RKO (cell line): Measurements from ENCODE around the gene FCHSD2.
A peak's percentile ranks its signal among the peaks of the same experiment; 100 is the strongest.

Source experiments
- DNase-seq: peaks from one replicate; pipeline ENCODE4 v3.0.0-alpha.2; 2016; ENCODE audit warnings: low spot score

Gene FCHSD2

DNA sequence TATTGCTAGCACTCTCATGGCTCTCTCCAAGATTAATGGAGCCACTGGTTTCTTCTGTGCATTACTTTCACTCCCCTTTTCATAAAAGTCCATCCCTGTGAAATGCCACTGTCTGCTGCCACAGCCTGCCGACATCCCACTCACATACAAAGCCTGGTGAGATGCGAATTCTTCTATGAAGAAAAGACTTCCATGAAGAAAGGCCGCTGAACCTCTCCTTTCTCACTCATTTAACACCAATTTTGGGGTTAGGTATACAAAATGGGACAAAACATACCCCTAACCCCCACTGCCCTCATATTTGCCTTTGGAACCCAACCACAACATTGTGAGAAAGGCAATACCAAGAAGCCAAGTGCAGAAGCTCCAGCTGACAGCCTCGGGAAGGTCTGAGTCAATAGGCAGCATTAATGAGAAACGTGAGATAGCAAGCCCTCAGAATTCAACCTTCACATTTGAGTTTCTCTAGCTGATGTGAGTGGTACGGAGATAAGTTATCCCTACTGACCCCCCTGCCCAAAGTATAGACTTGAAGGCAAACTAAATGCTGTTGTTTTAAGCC lies 171.5 kb downstream of the FCHSD2 start:
- no peak for DNase-seq

- DNase-seq, result peak; percentile 63
Observed at GRCh38 chr11:72969894-72970335, 172.2 kb downstream of the FCHSD2 start.

DNA sequence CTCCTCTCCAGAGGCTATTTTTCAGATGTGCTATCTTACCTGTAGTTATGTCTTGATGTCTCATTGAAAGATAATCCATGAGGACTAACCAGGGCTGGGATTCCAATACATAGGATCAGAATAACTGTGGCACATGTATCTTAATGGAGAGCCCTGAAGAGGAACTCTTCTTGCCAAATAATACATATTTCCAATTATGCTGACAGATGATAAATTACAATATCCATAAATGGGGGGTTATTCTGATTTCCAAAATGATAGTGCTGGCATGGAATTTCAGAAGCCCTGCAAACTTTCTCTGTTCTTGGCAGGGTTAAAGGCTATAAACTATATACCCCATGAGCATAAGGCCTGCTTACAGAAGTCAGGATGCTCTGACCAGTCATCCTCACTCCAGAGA lies 173.7 kb downstream of the FCHSD2 start:
- DNase-seq, result no peak

DNA sequence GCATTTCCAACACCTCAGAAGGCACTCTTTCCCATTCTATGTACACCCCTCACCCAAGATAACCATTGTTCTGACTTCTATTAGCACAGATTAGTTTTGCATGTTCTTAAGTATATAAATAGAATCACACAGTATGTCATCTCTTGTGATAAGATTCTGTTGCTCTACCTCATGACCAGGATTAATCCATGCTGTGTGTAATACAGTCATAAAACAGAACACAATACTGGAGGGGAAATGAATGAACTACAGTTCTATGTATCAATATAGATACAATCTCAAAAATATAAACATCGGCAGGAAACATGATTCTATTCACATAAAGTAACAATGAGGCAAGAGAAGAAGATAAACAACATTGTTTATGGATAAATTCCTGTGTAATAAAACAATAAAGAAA lies 176.4 kb downstream of the FCHSD2 start:
- no peak for DNase-seq

GRCh38 chr11:72962717-72963116 lies 179.4 kb downstream of the FCHSD2 start:
- no peak for DNase-seq

DNA sequence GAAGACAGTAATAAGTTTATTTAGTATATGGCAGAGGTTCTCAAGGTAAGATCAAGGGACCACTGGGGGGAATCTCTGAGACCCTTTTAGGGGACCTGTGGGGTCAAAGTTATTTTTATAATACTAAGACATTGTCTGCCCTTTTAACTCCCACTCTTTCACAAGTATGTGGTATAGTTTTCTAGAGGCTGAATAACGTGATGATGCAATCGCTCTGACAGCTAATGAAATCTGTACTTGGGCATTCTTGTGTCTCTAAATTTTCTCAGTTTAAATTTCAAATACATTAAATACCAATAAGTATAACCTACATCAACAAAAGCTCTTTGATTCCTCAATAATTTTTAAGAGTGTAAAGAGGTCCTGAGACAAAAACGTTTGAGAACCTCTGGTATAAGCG lies 180.0 kb downstream of the FCHSD2 start:
- no peak for DNase-seq

GRCh38 chr11:72959998-72960731 lies 182.0 kb downstream of the FCHSD2 start:
- no peak for DNase-seq

GRCh38 chr11:72958791-72959190 lies 183.3 kb downstream of the FCHSD2 start:
- no peak for DNase-seq

DNA sequence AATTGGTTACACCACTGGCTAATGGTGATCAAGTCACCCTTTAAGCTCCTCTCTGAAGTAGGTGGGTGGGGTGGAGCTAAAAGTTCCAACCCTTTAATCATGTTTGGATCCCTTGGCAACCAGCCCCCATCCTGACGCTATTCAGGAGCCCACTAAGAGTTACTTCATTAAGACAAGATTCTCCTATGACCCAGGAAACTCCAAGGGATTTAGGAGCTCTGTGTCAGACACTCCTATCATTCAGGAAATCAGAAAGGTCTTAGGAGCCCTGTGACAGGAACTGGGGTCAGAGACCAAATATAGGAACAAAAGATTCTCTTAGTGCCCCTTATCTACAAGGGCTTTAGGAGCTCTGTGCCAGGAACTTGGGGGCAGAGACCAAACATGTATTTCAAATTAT lies 186.7 kb downstream of the FCHSD2 start:
- DNase-seq, result no peak

DNA sequence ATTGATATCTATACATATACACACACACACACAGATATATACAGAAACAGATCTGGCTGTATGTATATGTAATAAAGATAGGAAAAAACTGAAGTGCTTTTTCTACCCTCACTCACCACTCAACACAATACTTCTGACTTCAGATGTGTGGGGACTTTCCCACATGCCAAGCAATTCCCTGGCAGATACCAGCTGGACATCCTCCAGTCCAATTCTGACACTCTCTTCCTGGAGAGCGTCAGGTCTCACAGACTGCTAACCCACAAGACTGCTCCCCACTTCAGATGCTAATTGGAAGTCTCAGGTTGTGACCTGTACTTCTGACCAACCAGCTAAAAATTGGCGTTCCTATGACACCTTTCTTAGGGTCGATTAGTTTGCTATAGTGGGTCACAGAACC lies 187.3 kb downstream of the FCHSD2 start:
- DNase-seq, result no peak

- no peak for DNase-seq
Observed at GRCh38 chr11:72953637-72954036, 188.5 kb downstream of the FCHSD2 start.

GRCh38 chr11:72951888-72952287 lies 190.2 kb downstream of the FCHSD2 start:
- DNase-seq, result no peak

DNA sequence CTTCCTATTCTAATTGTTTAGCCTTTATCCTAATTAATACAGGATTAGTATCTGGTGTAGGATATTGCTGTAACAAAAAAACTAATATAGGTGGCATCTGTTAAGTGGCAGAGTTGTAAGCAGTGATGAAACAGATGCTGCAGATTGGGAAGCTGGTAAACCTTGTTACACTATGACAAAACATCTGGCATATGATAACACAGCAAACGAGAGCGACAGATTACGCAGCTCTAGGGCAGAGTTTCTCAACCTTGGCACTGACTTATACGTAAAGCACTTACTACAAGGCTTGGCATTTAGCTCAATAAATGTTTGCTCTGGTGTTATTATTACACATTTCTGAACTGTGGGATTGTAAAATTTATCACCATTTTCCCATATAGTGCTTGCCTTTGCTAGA lies 190.9 kb downstream of the FCHSD2 start:
- no peak for DNase-seq

DNA sequence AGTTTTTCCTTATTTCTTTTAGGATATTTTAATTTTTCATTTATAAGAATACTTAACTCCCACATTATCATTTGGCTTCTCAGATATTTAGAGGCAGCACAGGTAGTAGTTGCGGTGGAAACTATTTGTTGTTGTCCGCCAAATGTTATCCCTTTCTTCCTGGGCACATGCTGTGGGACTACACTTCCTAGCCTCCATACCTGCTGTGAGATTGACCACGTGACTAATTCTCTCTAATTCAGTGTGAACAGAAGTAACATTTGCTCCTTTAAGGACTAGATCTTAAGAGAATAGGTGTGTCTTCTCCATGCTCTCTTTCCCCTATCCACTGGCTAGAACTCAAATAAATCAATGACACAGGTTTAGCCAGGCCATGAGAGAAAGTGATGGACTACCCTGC lies 191.4 kb downstream of the FCHSD2 start:
- DNase-seq, result no peak

GRCh38 chr11:72947229-72947628 lies 194.9 kb downstream of the FCHSD2 start:
- no peak for DNase-seq

GRCh38 chr11:72943664-72944063 lies 198.5 kb downstream of the FCHSD2 start:
- DNase-seq, result no peak

GRCh38 chr11:72940417-72940816 lies 201.7 kb downstream of the FCHSD2 start:
- no peak for DNase-seq

- no peak for DNase-seq
Observed at GRCh38 chr11:72939031-72939430, 203.1 kb downstream of the FCHSD2 start.

DNA sequence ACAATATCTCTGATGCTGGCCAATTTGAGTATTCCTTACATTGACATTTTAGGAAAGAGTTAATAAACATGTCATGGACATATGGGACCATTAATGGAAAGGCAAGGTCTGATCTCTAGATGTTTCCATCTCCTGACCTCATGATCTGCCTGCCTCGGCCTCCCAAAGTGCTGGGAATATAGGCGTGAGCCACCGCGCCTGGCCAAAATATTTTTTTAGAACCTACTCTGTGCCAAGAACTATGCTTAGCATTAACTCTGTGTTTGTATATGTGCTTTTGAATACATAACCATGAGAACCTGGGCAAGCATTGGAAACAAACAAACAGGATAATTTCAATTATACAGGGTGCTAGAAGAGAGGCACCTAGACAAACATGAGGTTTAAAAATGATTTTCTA lies 204.7 kb downstream of the FCHSD2 start:
- no peak for DNase-seq

- no peak for DNase-seq
Observed at GRCh38 chr11:72935700-72936099, 206.4 kb downstream of the FCHSD2 start.

DNA sequence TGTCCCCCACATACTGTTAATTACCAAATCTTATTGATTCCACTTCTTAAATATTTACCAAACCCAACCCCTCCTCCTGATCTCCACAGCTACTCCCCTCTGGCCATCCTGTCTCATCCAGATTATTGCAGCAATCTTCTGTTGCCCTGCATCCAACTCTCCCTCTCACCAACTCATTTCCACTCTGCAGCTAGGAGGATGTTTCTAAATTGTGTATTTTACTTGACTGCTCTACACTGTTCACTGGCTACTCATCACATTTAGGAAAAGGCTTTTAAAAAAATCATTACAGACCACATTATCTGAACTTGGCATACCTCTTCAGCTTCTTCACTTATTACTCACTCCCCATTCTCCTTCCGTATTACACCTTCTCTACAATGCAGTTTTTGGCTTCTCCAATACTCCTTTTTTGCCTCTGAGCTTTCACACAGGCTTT lies 210.0 kb downstream of the FCHSD2 start:
- DNase-seq, result no peak

DNA sequence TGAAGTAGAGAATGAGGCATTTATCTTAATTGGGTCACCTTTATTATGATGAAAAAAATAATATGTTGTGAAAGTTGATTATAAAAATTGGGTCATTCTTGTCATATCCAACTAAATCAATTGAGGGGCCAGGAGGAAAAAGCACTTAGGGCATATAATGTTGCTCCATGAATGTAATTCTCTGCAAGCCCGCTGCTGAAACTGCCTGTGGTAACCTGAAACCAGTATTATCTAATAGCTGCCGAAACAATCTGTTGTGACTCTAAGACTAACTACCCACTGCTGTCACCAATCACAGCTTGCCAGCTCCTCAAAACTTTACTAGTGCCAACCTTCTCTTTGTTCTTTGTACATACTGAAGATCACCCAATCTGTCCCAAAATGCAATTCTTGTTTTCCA lies 212.1 kb downstream of the FCHSD2 start:
- DNase-seq, result no peak

GRCh38 chr11:72929256-72929655 lies 212.9 kb downstream of the FCHSD2 start:
- DNase-seq, result no peak

GRCh38 chr11:72927380-72927779 lies 214.7 kb downstream of the FCHSD2 start:
- DNase-seq, result no peak
